LNCAP (cell line): Measurements from ENCODE around the gene ERVW-1.
A peak's percentile ranks its signal among the peaks of the same experiment; 100 is the strongest.

ENCODE experiments used
- TF ChIP-seq, protein P1 (sequence below): fragments of 450-650 bp; IDR thresholded peaks from 2 replicates; pipeline ENCODE4 v1.5.1; 2017; ENCODE audit warnings: mild to moderate bottlenecking

Gene ERVW-1

DNA sequence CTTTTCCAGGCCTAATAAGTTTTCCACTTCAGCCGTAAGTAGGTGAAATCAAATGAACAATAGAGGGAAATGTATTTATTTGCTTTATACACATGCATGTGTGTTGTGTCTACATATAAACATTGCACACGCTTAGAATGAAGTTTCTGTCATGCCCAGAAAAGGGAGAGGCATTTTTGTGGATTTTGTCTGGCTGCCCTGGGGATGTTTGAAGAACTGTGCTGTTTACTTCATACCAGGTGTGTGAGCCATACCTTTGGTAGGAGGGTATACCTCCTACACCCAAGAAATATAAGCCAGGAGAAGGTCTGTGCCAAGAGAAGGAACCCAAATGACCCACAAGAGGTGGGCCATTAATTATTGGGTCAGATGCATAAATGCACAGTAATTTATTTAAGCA, 17.6 kb downstream of the ERVW-1 start:
- TF ChIP-seq, protein P1, sequence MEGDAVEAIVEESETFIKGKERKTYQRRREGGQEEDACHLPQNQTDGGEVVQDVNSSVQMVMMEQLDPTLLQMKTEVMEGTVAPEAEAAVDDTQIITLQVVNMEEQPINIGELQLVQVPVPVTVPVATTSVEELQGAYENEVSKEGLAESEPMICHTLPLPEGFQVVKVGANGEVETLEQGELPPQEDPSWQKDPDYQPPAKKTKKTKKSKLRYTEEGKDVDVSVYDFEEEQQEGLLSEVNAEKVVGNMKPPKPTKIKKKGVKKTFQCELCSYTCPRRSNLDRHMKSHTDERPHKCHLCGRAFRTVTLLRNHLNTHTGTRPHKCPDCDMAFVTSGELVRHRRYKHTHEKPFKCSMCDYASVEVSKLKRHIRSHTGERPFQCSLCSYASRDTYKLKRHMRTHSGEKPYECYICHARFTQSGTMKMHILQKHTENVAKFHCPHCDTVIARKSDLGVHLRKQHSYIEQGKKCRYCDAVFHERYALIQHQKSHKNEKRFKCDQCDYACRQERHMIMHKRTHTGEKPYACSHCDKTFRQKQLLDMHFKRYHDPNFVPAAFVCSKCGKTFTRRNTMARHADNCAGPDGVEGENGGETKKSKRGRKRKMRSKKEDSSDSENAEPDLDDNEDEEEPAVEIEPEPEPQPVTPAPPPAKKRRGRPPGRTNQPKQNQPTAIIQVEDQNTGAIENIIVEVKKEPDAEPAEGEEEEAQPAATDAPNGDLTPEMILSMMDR: no peak

DNA sequence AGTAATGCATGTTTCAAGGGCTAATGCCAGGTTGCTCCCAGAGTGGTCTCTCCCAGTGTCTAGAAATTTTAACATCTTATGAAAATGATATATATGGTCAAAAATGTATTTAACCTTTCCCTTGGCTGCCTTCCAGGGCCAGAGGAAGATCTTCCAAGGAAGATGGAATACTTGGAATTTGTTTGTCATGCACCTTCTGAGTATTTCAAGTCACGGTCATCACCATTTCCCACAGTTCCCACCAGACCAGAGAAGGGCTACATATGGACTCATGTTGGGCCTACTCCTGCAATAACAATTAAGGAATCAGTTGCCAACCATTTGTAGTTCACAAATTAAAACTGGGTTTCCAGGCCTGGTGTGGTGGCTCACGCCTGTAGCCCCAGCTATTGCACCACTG, 21.5 kb downstream of the ERVW-1 start:
- TF ChIP-seq, protein P1: no peak

- TF ChIP-seq, protein P1: no peak
Observed at GRCh38 chr7:92451645-92452044, 26.1 kb downstream of the ERVW-1 start.

GRCh38 chr7:92448205-92448747, 29.5 kb downstream of the ERVW-1 start:
- TF ChIP-seq, protein P1: peak; percentile 53; the same call in 1 of the 2 replicates

GRCh38 chr7:92447345-92448204, 30.2 kb downstream of the ERVW-1 start, which contains the start of gene GATAD1:
GATAD1 (plus strand) TSS chr7:92447482; CDS start chr7:92447730, 248 bp downstream.
- TF ChIP-seq, protein P1: peak; percentile 90

- TF ChIP-seq, protein P1: no peak
Observed at GRCh38 chr7:92446869-92447344, 30.8 kb downstream of the ERVW-1 start.

DNA sequence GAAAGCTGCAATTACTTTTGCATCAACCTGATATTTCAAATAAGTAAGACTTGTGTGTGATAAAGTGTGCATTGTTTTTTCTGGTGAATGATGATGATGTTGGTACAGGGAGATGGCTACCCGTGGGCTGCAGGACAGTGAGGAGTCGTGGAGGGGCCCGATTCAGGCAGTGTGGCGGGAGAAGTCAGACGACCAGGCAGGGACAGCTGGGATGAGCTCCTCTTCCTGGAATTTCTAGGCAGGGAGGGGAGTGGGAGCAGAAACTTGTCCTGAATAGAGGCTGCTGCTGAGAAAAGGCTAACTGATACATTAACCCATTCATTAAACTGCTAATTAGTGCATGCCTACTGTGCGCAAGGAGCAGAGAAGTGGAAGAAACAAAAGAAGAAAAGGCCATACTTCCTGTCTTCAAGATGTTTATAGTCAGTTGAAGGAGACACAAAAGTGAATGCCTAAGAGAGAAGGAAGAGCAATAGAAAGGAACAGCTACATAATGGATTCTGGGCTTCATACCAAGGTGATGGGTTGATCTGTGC, 39.7 kb downstream of the ERVW-1 start:
- TF ChIP-seq, protein P1: no peak
